Activated naive CD4-positive, alpha-beta T cell treated with anti-CD3 and anti-CD28 coated beads, Interleukin-2, amount 50 U/mL, for 16 hours (primary cell): ENCODE results near the gene MAEA.
A peak's percentile ranks its signal among the peaks of the same experiment; 100 is the strongest.

Experiments used
- DNase-seq: peaks from one replicate; pipeline ENCODE4 v3.0.0-alpha.2; 2020

The MAEA gene

DNA sequence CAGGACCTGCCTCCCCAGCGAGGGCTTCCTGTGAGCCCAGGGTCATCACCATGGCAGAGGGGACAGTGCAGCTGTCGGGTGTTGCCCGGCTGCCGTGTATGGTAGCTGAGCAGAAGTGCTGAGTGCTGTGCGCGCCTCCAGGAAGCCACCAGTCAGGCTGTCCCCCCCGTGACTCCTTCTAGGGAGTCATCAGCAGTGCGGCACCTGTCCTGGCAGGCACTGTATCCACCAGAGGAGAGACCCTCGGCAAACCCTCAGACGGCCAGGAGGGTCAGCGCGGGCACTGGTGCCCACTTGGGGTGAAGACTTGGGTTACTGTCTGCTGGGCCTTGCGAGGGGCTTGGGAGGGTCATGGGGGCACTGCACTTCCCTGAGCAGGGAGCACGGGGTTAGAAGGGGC, 65.7 kb downstream of the MAEA start:
- no peak for DNase-seq

DNA sequence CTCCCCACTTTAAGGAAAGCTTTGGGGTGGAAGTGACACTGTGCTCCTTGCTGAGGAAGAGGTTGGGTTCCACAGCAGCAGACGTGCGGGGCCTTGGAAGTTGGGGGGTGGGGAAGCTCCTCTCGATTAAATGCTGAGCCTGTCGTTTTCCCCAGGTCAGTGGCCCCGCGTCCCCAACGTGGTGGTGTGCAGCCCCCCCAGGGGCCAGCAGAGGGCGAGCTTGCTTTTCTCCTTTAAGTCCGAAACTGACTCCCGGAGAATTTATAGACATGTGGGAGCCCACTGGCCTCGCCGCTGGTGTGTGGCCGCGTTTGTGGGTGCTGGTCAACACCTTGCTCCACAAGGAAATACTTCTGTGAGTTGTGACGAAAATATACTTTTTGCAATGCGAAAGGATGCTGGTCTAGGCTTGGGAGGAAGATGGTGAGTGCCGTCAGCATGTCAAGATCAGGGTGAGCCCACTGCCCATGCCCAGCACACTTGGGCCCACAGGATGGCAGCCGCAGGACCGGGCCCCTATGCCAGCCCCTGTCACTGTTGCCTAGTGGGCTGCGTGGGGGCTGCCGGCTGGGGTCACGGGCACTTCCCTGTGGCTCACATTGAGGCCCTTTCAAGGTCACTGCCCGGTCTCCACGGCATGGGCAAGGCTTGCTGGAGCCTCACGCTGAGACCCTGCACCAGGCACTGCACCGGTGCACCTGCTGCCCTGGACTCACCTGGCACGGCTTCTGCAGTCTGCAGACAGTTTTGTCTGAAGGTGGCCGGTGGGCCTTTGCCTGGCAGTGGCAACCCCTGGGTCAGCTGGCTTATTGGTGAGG, 66.7 kb downstream of the MAEA start:
- DNase-seq, result peak; percentile 46

DNA sequence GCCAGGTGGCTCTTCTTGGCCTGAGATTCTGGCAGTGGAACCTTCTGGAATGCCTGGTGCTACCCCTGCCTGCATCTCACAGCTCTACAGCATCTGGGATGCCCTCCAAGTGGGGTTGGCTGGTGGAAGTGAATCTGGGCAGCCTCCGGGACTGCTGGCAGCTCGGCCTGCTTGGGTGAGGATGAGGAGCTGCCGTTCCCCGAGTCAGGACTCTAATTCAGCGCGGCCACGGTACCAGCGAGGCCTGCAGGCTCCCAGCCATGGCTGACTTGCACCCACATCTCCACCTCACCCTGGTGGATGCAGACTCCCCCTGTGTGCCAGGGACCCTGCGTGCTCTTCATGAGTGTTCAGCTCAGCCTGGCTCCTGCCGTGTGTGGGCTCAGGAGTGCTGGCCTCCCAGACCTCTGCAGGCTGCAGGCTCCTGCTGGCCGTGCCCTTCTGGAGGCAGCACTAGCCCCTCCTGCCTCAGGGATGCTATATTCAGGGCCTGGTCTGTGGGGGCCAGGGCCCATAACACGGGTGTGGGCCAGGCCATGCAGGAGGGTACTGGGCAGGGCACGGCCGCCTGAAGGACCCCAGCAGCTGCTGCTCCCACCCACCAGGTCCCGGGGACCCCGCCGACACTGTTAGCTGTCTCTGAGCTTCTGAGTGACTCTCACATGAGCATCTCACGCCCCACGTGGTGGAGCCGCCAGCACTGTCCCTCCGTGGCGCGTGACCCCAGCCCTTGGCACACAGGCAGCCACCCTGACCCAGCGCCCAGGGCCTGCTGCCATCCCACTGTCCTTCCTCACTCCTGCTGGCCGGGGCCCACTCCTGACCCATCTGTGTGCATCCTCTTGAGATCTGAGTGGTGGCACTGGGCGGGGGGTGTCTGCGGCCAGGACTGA, 67.9 kb downstream of the MAEA start:
- no peak for DNase-seq

DNA sequence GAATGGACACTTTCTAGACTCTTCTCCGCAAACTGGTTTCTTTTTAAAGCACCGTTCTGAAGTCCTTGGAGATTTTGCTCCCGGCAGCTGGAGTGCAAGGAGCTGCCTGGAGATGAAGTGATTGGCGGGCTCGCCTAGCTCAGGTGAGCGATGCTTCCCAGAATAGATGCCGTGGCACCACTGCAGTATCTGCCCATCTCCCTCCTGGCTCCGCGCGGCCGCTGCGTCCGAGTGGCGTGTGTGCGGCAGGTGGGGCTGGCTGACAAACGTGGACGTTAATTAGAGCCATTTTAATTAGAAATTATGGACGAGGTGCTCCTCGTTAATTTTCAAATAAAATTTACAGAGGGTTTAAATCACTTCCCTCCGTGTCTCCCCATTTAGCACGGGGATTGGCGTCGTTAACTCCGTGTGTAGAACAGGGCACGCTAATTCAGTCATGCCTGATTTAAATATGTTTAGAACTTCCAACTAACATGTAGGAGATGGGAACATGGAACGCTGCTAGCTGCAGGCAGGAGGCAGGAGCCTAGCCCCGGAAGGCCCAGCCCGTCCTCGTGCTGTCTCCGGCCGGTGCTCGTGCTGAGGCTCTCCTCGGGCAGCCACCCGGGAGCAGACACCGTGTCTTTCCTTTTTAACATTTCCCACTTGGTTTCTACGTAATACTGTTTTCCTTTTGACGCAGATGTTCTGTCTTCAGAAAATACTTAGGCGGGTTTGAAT, 68.9 kb downstream of the MAEA start:
- DNase-seq, result no peak

DNA sequence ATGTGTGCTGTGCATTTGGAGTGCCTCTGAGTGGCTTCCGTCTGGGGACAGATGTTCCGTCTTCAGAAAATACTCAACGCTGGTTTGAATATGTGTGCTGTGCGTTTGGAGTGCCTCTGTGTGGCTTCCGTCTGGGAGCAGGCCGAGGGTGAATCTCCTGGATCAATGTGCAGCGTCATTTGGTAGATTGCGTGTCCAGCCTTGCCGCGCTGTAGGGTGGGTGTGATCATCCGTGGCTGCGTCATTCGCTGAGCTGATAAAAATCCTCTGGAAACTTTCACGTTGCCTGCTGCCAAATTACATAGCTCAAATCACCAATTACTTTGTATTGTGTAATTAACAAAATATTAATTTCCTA, 69.4 kb downstream of the MAEA start:
- no peak for DNase-seq

DNA sequence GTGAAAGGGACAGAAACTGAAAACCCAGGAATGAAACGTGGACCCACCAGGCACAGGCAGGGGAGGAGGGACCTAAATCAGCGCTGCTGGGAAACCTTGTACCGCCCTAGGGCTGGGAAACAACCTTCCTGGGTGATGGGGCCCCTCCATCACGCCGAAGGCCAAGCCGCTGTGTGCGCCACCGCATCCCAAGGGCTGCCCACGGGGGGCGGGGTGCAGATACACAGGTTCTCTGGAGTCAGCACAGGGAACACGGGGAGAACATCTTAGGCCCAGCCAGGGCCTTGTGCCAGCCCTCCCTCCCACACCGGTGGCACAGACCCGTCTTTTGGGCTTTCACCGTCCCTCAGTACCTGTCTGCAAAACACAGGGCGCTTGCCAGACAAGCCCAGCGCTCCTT, 70.3 kb downstream of the MAEA start:
- no peak for DNase-seq

DNA sequence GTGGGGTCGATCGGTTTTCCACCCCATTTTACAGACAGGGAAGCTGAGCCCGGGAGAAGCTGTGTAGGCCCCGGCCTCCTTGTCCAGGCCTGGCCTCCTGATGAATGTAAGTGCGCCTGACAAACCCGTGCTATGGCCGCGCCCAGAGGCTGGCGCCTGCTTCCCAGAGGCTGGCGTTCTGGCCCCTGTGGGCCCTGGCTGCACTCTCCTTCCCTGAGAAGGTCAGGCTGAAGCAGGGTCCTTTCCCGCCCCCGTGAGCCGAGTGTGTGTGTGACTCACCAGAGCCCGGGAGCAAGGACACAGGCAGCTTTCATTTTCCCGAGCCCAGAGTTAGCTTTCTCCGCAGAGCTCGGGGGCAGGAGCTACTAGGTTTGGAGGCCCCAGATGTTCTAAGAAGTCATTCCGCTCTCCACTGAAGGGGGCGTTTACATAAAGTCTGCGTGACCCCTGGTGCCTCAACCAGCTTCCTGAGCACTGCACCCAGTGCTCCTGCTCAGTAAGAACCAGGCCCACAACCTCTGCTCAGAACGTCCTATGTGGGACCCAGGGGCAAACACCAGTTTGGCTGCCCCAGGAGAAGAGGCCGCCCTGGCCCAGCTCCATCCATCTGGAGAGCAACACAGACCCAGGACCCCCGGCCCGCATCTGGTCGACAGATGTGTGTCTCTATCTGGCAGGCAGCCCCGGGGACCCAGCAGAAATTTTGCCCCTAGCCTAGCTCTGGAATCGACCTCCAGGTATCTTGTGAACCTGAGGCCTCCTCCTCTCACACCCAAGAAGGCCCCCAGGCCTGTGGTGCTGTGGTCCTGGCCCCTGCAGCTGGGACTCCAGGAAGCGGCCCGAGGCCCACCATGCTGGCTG, 71.0 kb downstream of the MAEA start:
- no peak for DNase-seq

DNA sequence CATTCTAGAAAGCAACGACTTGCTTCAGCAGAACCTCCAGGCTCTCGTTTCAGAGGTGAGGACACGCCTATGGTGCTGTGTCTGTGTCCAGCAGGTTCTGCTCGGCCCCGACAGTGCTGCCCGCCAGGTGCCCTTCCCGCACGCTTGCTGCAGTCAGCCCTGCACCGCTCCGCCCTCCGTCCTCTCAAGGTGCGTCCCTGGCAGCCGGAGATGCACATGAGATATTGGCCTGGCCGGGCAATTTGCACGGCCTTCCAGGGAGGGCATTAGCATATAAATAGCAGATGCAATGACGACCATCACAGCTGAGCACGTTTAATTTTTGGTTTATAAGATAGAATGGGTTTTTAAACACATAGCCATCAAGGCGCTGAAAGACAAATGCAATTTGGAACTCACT, 71.7 kb downstream of the MAEA start:
- no peak for DNase-seq

DNA sequence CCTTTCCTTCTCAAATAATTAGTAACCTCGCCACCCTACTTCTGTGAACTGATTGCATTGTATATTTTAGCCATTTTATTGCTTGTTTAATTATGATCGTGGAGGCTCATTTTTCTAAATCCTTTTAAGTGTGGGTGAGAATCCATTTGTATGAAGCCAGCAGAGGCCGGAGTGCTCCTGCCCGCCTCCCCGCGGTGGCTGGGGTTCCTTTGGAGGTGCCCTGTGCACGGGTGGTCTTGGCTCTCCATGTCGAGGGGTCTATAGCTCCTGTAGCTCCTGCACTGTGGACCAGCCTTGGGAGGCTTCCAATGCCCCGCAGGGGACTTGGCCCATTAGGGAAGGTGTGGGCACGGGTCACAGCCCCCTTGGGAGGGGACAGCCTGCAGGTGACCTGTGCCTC, 72.4 kb downstream of the MAEA start:
- DNase-seq, result no peak

DNA sequence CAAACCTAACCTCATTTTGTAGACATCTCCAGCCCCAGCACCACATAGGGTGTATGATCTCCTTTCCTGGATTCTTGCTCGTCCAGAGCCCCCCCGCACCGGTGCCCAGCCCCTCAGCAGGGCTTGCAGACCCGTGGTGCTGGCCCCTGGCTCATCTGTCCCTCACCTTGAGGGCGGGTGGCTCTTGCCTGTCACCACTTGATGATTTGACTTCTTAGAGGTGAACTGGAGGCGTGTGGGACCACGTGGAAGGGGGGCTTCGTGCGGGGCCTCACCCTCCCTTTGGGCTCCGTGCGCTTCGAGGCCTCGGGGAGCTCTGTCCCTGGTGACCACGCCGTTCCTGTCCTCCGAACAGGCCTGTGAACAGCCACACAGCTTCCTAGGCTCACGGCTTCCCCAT, 72.8 kb downstream of the MAEA start:
- no peak for DNase-seq

DNA sequence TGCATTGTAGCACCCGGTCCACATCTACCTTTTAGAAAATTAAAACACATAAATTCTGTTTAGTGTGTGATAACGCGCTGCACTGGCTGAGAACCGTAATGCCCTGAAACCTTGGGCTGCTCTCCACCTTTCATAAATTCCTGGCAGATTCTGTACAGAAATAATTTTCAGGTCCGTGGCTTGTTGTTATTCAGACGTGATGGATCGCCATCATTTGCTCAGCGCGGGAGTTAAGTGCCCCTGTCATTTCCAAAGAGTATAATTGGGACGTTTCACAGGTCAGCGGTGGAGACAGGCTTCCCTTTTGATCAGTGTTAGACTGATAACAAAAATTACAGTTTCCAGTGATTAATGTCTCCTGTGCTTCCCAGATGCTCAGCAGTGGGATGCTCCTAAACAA, 73.8 kb downstream of the MAEA start:
- no peak for DNase-seq

DNA sequence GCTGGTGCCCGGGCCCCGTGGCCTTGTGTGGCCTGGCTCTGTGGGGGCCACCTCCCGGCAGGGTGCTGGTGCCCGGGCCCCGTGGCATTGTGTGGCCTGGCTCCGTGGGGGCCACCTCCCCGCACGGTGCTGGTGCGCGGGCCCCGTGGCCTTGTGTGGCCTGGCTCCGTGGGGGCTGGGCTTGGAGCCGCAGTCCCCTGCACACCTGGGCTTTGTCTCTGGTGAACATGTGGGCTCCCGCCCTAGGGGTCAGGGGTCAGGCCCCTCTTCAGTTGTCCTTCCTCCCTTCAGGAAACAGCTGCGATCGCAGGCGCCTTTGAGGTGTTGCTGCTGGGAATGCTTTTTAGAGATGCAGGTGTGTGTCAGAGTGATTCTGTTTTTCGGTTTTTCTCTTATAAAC, 74.5 kb downstream of the MAEA start:
- DNase-seq, result no peak

DNA sequence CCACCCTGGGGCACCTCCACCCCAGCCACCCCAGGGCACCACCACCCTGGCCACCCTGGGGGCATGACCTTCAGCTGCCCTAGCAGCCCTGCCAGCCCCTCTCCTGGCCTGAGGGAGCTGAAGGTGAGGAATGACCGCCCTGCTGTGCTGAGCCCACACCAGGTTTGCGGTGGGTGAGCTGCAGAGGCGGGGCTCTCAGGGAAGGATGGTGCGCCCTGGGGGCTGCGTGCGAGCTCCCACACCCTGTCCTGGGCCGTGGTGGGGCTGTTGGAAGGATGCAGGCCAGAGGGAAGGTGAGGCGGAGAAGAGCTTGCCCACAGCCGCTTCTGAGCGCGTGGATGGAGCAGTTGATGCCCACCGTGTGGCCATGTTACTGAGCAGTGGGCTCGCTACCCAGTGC, 75.1 kb downstream of the MAEA start:
- DNase-seq, result no peak

DNA sequence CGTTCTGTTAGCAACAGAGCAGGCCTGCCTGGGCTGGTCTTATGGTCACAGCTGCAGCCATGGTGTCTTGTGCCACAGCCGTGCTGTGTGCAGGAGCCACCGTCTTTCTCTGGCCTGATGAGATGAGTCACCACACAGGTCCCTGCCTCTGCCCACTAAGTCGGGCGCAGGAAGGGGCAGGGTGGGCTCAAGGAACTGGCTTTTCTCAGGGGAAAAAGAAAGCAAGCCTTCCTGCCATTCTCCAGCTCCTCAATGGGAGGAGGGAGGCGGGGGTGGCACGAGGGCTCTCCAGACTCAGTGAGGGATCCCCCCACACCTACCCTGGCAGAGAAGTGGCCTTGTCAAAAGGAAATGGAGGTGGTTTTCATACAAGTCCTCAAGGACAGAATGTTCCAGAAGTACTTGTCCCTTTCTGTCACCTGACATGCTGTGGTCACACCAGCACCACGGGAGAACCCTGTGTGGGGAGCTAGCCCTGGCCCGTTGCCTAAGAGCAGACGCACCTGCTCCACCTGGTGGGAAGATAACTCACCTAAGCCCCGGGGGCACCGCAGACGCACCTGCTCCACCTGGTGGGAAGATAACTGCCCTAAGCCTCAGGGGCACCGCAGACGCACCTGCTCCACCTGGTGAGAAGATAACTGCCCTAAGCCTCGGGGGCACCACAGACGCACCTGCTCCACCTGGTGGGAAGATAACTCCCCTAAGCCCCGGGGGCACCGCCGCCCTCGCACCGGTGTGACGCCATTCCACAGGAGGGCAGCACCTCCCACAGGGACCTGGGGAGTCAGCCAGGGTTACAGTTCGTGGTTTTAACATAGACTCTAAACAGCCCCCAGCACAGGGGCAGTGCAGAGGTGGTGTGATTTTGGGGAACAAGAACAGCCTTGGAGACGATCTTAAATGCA, 75.8 kb downstream of the MAEA start:
- no peak for DNase-seq

DNA sequence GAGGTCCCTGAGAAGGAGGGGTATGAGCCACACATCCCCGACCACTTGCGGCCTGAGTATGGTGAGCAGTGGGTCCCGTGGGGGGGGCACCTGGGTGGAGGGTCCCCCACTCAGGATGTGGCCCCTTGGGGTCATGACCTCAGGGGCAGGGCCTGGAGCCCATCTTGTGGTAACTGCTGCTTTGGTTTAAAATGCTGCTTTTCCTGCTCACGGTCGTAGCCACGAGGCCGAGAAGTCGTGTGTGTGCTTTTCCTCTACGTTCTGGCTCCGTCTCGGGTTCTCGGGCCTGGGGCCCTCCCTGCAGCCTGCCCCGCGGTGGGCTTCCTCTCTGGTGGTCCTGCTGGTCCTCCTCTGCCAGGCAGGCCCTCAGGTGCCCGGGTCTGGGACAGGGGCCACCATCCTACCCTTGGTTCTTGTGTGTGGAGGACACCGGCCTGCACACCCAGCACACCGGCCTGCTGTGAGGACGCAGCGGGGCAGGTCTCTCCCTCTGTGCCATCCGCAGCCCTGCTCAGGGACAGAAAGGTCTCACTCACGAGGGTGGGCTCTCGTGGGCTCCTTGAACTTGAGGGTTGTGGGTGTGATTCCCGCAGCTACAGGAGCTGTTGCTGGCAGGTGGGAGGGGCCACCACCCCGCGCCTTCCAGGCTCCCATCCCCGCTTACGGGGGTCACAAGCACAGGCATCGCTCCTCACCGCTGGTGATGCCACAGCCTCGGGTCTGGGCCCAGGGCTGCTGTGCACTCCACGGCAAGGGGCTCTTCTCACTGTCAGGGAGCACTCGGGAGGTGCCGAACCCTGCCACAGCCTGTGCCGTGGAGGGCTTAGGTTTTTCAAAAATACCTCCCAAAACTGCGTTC, 76.9 kb downstream of the MAEA start:
- DNase-seq, result peak; percentile 7

DNA sequence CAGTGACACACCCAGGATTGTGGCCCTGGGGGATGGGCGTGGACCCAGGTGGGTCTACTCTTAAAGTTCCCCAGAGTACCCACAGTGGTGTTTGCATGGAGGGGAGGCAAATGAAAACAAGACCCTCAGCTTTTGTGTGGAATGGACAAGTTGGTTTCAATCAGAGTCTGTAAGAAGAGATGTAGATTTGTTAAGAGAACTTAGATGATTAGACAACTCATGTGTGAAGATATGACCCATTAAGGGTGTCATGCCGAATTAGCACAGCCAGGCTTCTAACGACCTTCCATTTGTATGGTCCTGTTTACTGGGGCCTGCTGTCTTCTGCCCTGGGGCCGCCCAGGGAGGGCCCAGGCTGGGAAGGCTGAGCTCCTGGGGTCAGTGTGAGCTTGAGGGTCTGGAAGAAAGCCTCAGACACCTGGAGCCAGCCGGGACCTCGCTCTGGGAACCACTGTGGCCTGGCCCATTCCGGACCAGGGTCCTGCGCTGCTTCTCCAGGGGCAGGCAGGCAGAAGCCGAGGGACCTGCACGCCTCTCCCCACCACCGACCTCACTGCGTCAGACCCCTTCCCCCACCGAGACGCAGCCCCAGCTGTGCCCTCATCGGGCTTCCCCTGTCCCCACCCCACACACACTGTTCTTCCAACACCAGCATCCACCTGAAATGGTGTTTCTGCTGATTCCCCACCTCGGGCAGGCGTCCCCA, 77.7 kb downstream of the MAEA start:
- DNase-seq, result peak; percentile 6

DNA sequence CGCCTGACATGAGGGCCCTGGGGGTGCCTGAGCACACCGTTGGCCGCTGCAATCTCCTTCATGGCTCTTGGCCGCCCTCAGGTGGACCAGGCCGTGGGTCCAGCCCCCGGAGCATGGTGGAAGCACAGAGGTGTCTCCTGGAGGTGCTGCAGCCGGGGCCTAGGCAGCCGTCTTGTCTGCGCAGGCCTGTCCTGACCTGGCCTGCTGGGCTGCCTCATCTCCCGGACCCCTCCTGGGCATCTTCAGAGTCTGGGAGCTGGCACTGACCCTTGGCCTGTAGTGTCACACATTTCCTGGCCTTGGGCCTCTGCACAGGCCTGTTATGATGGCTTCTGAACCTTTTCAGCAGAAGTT, 78.2 kb downstream of the MAEA start:
- peak; percentile 8 for DNase-seq

DNA sequence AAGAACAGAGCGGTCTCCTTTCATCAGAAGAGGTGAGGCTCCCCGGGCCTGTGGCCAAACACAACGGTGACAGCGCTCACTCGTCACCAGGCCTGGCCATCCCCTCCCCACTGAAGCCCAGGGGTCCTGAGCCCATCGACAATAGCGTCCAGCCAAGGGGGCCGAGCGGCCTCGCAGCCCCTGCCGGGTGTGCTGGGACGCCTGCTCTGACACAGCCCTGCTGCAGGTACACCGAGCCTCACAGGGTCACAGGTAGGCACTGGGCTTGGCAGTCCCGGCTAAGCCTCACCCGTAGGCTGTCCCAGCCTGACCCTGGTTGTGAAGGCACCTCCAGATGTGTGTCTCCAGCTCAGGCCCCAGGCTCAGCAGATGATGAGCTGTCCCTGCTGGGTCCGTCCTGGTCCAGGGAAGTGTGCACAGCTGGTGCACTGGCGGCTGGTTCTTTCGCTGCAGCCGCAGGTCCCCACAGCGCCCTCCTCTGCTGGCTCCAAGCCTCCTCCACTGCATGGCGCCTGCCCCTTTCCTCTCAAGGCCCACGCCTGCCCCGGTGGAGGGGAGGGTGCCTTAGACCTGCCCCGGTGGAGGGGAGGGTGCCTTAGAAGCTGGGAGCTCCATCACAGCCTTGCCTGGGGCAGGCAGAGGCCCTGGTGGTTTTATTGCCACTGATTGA, 78.9 kb downstream of the MAEA start:
- DNase-seq, result peak; percentile 10

DNA sequence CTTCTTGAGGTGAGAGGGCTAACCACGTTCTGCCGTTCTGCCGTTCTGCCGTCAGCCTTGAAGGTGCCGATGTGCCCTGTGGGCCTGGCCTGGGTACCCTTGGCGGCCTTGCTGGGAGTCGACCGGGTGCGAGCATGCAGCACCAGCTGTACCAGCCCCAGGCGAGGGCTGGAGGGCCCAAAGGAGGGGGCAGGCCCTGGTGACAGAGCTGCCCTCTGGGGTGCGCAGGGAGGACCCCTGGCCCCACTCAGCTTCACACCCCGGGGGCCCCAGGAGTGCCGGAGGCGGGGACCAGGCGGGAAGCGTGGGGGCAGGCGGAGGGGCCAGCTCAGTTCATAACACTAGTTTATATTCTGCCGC, 79.4 kb downstream of the MAEA start:
- peak; percentile 7 for DNase-seq
